HS-27A (cell line): ENCODE results near the gene ZCWPW1.

Source experiments
- DNase-seq: peaks from one replicate; pipeline ENCODE4 v3.0.0-alpha.2; 2012; ENCODE audit warnings: low read depth, missing footprints

The ZCWPW1 gene, protein sequence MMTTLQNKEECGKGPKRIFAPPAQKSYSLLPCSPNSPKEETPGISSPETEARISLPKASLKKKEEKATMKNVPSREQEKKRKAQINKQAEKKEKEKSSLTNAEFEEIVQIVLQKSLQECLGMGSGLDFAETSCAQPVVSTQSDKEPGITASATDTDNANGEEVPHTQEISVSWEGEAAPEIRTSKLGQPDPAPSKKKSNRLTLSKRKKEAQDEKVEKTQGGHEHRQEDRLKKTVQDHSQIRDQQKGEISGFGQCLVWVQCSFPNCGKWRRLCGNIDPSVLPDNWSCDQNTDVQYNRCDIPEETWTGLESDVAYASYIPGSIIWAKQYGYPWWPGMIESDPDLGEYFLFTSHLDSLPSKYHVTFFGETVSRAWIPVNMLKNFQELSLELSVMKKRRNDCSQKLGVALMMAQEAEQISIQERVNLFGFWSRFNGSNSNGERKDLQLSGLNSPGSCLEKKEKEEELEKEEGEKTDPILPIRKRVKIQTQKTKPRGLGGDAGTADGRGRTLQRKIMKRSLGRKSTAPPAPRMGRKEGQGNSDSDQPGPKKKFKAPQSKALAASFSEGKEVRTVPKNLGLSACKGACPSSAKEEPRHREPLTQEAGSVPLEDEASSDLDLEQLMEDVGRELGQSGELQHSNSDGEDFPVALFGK

DNA sequence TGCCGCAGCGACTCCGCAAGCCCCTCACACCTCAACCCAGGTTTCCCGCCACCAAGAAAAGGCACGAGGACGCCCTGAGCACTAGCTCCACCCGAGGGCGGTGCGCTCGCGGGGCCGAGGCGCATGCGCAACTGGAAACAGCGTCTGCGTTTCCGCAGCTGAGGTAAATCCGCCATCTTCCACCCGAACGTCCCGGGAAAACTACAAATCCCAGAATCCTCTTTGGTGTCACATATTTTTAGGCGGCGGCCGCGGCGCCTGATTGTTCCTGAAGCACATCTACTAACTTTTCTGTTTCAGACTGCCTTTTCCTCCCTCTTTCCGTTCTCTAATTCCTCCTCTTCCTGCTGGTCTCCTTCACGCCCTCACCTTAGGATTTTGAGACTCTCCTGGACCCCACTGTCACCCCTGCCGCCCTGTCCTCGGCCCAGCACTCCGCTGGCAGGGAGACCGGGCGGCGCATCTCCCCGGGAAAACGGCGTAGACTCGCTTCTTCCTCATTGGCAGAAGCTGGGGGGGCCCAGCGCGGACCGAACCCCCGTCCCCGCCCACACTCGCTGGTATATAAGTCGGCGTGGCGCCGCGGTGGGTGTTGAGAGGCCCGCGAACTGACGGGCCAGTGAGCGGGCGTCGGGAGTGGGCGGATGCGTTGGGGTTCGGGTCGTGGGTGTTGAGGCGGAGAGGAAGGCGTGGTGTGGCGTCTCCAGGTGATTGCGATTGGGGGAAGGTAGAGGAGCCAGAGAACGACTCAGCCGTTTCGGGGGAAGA lies at the start of gene ZCWPW1:
TSS of gene ZCWPW1 (minus strand) at position 505 of the 768 bp plus-strand sequence. CDS start 8,054 bp downstream, outside the sequence.
- peak; percentile 88 for DNase-seq

DNA sequence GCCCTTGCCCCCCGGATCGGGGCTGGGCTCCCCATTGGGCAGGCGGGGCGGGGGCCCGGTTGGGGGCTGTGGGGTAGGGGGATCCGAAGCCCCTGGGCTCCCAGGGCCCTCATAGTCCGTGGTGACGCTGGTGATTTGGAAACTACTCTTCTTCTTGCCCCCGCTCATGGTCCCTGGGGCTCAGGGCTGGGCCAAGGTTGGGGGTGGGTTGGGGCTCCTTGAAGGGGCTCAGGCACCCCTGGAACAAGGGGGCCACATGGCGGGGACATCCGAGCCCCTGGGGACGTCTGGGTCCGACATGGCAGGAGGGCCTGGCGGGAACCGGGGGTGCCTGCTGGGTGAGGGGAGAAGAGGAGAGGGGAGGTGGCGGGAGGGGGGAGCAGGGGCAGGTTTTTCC lies 49.4 kb upstream of the ZCWPW1 start:
- no peak for DNase-seq

DNA sequence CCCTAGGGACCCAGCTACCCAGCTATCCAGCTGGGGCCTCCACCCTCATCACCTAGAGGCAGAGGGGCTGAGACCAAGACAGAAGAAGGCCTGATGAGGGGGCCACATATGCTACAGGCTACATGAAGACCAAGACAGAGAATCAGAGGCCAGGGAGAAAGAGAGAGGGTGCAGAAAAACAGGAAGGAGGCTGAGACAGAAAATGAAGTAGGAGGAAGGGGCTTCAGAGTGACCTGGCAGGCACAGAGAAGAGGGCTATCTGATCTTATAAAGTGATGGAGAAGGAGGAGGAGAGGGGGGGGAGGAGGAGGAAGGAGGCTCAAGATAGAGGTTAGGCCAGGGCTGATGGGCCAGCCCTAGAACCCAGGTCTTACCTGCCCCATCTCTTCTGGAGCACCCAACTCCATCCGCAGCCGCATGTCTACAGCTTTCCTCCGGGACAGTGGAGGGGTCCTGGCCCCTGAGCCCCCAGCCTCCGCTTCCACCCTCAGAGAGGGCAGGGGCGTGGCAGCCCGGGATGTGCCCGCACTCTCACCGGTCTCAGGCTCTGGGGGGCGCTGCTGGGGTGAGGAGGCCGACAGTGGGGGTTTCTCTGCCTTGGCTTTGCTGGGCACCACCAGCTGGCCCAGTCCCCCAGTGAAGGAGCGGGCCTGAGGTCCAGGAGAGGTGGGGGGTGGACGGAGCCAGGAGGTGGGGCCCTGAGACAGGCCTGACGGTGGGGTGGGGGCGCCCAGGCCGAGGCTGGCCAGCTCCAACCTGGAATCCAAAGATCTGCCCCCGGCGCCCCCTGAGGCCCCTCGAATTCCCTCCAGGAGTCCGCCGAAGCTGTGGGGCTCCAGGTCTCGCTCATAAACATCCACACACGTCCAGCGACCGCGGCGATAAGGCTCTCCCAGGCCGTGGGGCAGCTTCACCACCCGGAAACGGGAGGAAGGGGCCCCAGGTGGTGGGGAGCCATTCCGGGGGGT lies 48.7 kb upstream of the ZCWPW1 start:
- DNase-seq: no peak

DNA sequence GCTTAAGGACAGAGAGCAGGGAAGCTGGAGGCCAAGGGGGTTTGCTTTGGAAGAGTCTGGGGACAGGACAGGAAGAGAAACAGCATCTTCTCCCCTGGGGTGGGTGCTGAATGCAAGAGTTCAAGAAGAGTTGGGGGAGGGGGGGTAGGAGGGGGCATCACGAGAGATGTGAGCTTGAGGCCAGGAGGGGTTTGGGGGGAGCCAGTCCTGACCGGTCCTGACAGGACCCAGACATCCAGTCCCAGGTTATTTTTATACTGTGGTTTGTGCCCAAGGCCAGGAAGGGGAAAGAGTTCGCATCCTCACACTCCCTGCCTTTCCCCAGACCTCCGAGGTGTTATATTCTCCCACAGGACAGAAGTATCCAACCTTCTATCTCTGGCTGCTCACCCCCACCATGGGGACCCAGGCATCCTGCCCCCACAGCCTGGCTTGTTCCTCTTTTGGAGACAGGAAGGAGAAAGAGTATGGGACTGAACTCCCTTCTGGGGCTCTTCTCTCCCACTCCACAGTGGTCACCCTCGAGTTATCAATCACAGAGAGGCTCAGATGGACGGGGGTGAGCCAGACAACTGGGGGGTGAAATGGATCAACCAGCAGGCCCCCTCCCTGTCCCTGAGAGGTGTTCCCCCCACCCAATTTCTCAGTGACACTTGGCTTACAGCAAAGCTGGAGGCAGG lies 47.7 kb upstream of the ZCWPW1 start:
- no peak for DNase-seq

DNA sequence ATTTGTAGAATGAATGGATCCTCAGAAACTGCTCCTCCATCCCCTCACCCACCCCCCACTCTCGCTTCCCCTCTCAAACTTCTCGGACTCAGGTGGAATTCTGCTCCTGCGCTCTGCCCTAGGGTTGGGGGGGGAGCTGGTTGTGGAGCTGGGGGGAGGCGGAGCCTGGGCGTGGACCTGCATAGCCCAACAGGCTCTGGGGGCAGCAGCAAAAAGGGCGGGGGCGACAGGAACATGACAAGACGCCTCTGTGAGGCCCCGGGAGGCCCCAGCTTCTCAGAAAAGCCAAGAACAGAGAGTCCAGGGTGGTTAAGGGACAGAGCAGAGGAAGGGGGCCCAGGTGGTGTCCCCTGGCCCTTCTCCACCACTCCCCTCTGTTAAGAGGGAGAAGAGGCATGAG lies 47.0 kb upstream of the ZCWPW1 start:
- DNase-seq: no peak

DNA sequence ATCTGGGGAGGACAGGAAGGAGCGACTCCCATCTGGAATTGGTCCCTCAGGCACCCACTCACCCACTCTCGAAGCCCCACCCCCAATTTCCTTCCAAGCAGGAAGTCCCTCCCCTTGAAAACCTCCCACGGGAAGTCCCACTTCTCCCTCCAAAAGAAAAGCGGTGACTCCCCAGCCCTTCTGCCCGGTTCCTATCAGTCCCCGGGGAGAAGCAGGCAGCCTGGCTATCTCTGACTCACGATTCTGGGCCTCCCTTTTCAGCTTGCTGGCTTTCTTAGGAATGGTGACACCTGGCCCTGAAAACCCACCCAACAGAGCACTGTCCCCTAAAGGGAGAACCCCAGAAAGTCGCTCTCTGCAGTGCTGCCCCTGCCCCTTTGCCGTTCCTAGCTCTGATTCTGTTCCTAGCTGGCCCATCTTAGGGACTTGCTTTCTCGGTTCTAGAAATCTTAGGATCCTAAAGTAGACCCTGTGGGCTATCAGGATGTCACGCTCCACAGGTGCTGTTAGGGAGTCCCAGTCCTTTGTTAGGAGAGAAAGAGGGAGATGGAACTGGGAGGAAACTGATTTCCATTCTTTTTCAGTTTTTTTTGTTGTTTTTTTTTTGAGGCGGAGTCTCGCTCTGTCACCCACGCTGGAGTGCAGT lies 44.5 kb upstream of the ZCWPW1 start:
- no peak for DNase-seq

DNA sequence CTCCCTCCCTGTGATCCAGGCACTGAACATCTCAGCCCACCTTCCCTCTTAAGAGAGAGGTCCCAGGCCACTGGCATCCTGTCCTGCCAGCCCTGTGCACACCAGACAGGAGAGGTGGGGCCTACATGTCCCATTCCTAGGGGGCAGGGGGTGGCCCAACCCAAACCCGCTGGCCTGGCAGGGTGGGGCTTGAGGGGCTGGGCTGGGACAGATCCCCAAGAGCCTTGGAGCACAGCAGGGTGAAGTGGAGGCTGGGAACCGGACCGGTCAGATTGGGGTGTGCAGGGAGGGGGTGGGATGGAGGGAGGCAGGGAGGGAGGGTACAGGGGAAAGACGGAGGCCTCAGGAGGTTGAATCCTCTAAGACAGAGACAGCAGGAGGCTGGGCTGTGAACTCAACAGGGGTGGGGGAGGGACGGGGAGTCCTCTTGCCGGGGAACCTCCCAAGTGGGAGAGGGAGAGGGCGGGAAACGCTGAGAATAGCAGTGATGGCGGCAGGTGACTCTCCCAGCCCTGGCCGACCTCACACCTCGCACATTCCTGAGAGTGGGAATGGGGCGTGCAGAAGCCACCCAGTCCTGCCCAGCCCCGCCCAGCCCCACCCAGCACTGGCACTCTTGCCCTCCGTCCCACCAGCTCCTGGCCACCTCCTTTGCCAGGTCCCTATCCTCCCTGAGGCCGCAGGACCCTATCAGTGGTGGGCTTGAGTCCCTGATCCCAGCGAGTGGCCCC lies 43.8 kb upstream of the ZCWPW1 start:
- DNase-seq: no peak

DNA sequence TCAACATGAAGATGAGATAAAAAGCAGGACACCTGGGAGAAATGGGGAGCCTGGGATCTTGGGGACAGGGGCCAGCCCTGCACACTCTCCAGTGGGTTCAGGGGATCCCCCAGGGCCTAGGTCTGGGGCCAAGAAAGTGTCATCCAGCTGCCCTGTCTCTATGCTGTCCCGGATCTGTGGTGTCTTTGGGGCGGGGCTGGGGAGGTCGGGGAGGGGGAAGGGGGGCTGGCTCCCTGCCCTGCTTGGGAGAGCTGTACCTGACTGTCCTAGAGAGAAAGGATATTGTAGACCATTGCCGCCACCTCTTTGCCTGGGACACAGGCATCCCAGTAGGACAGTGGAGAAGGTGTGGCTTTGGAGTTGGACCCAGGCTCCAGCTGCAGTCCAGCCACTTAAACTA lies 42.5 kb upstream of the ZCWPW1 start:
- DNase-seq: no peak

DNA sequence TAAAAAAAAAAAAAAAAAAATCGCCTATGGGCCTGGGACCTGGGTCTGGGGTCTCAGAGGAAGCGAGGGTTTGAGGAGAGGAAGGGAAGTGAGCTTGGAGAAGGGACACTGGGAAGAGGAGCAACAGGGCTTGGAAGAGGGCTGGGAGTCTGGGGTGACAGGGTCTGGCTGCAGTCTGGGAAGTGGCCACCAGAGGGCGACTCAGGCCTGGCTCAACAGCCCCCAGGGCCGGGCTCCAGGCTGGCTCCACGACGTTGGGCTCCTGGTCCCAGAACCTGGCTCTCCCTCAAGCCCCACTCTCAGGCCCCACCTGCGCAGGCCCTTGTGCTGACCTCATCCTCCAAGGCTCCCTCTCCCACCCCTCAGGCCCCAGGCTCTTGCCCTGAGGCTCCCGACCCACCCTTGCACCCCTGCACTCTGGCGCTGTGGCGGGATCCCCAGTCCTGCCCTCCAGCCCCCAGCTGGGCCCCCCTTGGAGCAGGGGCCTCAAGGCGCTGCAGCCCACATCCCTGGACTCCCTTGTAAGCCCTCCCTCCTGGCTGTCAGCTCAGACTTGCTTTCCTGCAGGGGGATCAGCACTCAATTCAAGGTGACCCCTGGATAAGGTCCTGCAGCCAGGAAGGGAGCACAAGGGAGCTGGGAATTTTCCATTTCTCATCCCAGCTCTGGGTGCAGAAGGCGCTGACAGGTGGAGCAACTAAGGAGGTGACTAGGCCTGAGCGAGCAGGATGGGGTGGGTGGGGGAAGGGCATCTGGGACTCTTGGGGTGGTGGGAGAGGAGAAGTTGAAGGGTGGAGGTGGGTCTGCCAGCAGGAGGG lies 40.9 kb upstream of the ZCWPW1 start:
- no peak for DNase-seq

DNA sequence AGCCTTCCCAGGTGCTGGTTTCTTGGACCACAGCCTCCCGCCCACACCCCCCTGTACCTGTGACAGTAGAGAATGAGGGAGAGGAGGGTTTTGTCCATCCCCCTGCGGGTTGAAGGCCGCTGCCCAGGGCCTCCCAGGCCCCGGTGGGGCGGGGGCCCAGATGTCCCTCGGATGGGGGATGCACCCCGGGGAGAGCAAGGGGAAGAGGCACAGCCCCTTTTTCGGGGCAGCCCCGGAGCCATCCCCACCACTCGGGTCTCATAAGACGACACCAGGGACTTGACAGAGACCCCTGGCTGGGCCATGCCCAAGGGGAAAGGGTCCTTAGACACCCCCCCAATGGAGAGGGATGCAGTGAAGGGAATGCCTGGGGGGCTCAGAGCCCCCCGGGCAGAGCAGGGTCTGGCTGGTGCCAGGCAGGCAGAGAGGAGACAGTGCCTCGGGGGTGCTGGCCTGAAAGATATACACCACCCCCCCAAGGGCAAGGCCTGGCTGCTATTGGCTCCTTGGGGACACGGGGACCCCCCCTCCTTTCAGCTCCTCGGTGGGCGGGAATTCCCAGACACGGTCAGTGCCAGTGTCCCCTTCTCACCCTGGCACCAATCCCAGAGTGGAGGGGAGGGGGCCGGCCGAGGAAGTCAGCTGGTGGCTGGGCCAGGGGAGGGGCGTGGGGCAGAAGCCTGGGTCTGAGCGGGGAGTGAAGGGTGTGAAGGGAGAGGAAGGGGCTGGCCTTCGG lies 39.3 kb upstream of the ZCWPW1 start:
- no peak for DNase-seq

DNA sequence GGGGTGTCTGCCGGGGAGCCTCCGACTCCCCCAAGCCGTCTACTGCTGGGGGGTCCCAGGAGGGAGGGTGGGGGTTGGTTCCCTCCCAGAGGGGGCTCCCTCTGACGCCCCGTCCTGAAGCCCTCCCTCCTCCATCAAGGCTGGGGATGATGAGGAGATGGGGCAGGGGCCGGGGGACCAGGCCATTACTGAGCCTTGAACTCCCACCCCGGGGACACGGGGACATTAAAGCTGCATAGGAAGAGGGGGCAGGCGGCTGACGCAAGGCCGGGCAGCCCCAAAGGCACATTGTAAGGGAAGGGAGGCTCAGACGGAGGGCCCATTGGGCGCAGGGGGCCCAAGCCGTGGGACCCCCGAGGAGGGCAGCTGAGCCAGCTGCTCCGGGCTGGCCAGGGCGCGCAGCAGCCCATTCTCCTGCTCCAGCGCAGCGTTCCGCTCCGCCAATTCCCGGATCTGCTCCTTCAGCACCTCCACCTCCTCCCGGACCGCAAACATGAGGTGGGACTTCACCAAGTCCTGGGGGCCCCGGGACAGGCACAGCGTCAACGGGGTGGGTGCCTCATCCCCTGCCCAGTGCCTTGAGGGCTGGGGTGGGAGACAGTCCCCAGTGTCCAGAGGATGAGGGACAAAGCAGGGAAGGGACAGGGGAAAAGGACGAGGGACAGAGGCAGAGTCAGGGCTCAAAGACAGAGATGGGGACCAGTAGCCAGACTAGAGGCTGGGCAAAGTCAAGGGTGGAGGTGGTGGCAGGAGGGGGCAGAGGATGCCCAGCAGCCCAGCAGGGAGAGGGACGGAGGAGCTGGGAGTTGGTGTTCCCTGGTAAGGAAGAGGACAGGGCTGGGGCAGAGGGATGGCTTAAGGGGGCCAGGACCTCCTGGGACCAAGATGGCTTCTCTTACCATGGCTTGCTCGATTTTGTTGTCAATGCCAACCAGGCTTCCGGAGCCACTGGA lies 38.4 kb upstream of the ZCWPW1 start:
- DNase-seq: no peak

DNA sequence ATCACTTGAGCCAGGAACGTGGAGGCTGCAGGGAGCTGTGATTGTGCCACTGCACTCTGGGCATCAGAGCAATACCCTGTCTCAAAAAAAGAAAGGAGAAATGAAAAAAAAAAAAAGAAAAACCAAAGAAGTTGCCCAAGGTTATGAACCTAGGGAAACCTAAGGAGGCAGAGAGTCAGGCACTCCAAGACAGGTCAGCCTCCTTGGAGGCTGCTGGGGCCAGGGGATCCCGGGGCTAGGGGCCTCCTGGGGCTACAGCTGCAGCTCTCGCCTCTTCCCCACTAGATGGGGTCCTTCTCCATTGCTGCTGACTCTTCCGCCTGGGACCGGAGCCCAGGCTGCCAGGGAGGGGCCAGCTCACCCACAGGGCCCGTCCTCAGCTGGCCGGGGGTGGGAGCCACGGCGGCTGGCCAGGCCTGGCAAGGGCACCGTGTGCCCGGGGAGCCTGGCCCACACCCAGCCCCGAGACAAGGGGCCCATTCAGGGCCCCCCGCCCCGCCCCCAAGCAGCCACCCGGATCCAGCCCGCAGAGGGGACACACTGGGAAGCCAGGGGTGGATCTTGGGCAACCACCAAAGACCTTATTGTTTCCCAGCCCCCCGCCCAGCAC lies 37.3 kb upstream of the ZCWPW1 start:
- no peak for DNase-seq

DNA sequence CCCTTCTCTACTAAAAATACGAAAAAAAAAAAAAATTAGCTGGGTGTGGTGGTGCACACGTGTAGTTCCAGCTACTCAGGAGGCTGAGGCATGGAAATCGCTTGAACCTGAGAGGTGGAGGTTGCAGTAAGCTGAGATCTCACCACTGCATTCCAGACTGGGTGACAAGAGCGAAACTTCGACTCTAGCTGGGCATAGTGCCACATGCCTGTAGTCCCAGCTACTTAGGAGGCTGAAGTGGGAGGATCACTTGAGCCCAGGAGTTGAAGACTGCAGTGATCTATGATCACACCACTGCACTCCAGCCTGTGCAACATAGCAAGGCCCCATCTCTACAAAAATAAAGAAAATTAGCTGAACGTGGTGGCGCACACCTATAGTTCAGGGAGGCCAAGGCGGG lies 36.8 kb upstream of the ZCWPW1 start:
- no peak for DNase-seq

DNA sequence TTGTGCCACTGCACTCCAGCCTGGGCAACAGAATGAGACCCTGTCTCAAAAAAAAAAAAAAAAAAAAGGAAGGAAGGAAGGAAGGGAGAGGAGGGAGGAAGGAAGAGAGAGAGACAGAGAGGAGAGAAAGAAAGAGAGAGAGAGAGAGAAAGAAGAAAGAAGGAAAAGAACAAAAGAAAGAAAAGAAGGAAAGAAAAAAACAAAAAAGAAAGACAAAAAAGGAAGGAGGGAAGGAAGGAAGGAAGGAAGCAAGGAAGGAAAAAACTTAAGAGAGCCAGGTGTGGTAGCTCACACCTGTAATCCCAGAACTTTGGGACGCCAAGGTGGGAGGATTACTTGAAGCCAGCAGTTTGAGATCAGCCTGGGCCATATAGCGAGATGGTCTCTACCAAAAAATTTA lies 36.3 kb upstream of the ZCWPW1 start:
- DNase-seq: no peak

DNA sequence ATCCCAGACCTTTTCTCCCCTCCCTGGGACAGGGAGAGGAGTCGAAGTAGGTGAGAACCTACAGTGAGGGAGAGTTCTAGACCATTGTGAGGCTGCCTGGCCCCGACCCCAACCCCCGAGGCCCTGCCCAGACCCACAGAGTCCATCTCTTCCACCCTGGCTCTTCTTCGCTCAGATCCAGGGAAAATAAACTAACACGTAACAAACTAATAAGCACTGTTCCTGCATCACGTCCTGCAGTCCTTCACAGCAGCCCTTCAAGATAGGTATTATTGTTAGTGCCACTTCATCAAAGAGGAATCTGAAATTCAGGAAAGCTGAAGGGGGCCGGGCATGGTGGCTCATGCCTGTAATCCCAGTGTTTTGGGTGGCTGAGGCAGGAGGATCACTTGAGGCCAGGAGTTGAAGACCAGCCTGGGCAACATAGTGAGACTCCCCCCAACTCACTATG lies 35.7 kb upstream of the ZCWPW1 start, which contains the start of gene SPACDR:
TSS of gene SPACDR (minus strand) at position 51 of the 451 bp plus-strand sequence. CDS start 235 bp downstream, outside the sequence.
- DNase-seq: no peak

DNA sequence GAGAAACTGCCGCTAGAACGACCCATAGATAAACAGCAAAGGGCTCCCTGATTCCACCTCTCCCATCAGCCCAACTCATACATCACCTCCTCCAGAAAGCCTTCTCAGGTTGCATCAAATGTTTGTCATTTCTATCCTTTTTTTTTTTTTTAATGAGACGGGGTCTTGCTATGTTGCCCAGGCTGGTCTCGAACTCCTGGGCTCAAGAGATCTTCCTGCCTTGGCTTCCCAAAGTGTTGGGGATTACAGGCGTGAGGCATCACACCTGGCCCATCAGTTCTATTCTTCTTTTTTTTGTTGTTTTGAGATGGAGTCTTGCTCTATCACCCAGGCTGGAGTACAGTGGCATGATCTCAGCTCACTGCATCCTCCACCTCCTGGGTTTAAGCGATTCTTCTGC lies 28.5 kb upstream of the ZCWPW1 start:
- DNase-seq: no peak
